Activated CD4-positive, CD25-positive, alpha-beta regulatory T cell (primary cell): Measurements from ENCODE around the gene LRRC8A.
A peak's percentile ranks its signal among the peaks of the same experiment; 100 is the strongest.
"Not testable (repeated sequence)": the region's sequence is repeated elsewhere in the genome, so short reads cannot be mapped to it uniquely, and the experiment has no call there.

Experiments
- DNase-seq, 4 experiments: peaks; one replicate each; lab custom pipeline; 2025; lab: John Stamatoyannopoulos, UW

The LRRC8A gene

GRCh38 chr9:128881884-128882676, at the start of gene LRRC8A, which contains the start of gene KYAT1:
TSS of gene LRRC8A (plus strand) at chr9:128882133. CDS start at chr9:128907165, 25,032 bp downstream.
TSS of gene KYAT1 (minus strand) at chr9:128881950. CDS start at chr9:128845405, 36,545 bp downstream.
- peak; percentile 95 to 98 (median 96) for DNase-seq

- DNase-seq, result no peak
Measured at GRCh38 chr9:128833696-128834095, 48.2 kb upstream of the LRRC8A start.

GRCh38 chr9:128835246-128836210, 46.4 kb upstream of the LRRC8A start:
- DNase-seq, result no peak

GRCh38 chr9:128836509-128837145, 45.3 kb upstream of the LRRC8A start:
- DNase-seq, result no peak

- no peak for DNase-seq
Measured at GRCh38 chr9:128838338-128838737, 43.6 kb upstream of the LRRC8A start.

- no peak for DNase-seq
Measured at GRCh38 chr9:128840524-128840923, 41.4 kb upstream of the LRRC8A start.

- DNase-seq, result no peak
Measured at GRCh38 chr9:128841694-128842492, 40.0 kb upstream of the LRRC8A start.

- DNase-seq, result not testable (repeated sequence)
Measured at GRCh38 chr9:128843171-128843570, 38.8 kb upstream of the LRRC8A start.

- no peak for DNase-seq
Measured at GRCh38 chr9:128845186-128845931, 36.6 kb upstream of the LRRC8A start.

GRCh38 chr9:128846680-128847030, 35.3 kb upstream of the LRRC8A start:
- no peak for DNase-seq

- DNase-seq, result no peak
Measured at GRCh38 chr9:128847803-128848202, 34.1 kb upstream of the LRRC8A start.

- not testable (repeated sequence) for DNase-seq
Measured at GRCh38 chr9:128851024-128851423, 30.9 kb upstream of the LRRC8A start.

GRCh38 chr9:128851779-128852600, 29.9 kb upstream of the LRRC8A start:
- not testable (repeated sequence) for DNase-seq

GRCh38 chr9:128852646-128853045, 29.3 kb upstream of the LRRC8A start:
- not testable (repeated sequence) for DNase-seq

GRCh38 chr9:128854454-128854853, 27.5 kb upstream of the LRRC8A start:
- not testable (repeated sequence) for DNase-seq

- not testable (repeated sequence) for DNase-seq
Measured at GRCh38 chr9:128858476-128858875, 23.5 kb upstream of the LRRC8A start.

GRCh38 chr9:128860937-128861336, 21.0 kb upstream of the LRRC8A start:
- DNase-seq, result no peak

GRCh38 chr9:128861501-128861900, 20.4 kb upstream of the LRRC8A start:
- DNase-seq, result no peak

- DNase-seq, result no peak
Measured at GRCh38 chr9:128862401-128862851, 19.5 kb upstream of the LRRC8A start.

- peak; percentile 71 to 88 (median 79) for DNase-seq
Measured at GRCh38 chr9:128863647-128864046, 18.3 kb upstream of the LRRC8A start.
